ENCODE data around the gene MRC1. TPM values are rescaled to one million over a fixed set of nuclear protein-coding genes. Genes with fewer than 3 reads are reported as not detected.
A peak's percentile ranks its signal among the peaks of the same experiment; 100 is the strongest.

The MRC1 gene
- total and polyA plus RNA-seq, 9 donors: 10.3 to 18.6 (median 13.4) TPM

GRCh38 chr10:17838080-17838648 lies 29.0 kb downstream of the MRC1 start:
- H3K4me1 ChIP-seq (ENCODE audit: control insufficient read depth, insufficient read depth, low read length): peaks cover 3% of the 10 kb centered on the region
- no peaks in the 10 kb centered on the region for H3K36me3 ChIP-seq (ENCODE audit: control insufficient read depth, insufficient read depth, low read length)
- 20% methylated on average over 1 of the region's 9 CpGs for WGBS (ENCODE audit: insufficient coverage)
- H3K27me3 ChIP-seq (ENCODE audit: control insufficient read depth, insufficient read depth, low read length): no peaks in the 10 kb centered on the region
- peak; percentile 65 for DNase-seq
- H3K27ac ChIP-seq (ENCODE audit: low read length): no peak overlapping the region
- H3K9me3 ChIP-seq (replicated peaks; ENCODE audit: control insufficient read depth, low read depth, low read length): no peaks in the 10 kb centered on the region
- no peak overlapping the region for H3K4me3 ChIP-seq (ENCODE audit: low read length)

GRCh38 chr10:17841050-17841449 lies 31.9 kb downstream of the MRC1 start:
- DNase-seq: no peak
- no peak overlapping the region for H3K4me3 ChIP-seq (ENCODE audit: low read length)
- peaks cover 3% of the 10 kb centered on the region for H3K4me1 ChIP-seq (ENCODE audit: control insufficient read depth, insufficient read depth, low read length)
- H3K27ac ChIP-seq (ENCODE audit: low read length): no peak overlapping the region
- H3K27me3 ChIP-seq (ENCODE audit: control insufficient read depth, insufficient read depth, low read length): no peaks in the 10 kb centered on the region
- WGBS (ENCODE audit: insufficient coverage): no CpG with 5 or more reads among the region's 1 CpG
- no peaks in the 10 kb centered on the region for H3K36me3 ChIP-seq (ENCODE audit: control insufficient read depth, insufficient read depth, low read length)
- H3K9me3 ChIP-seq (replicated peaks; ENCODE audit: control insufficient read depth, low read depth, low read length): no peaks in the 10 kb centered on the region

GRCh38 chr10:17842641-17843040 lies 33.5 kb downstream of the MRC1 start:
- H3K9me3 ChIP-seq (replicated peaks; ENCODE audit: control insufficient read depth, low read depth, low read length): no peaks in the 10 kb centered on the region
- H3K27ac ChIP-seq (ENCODE audit: low read length): no peak overlapping the region
- no peaks in the 10 kb centered on the region for H3K27me3 ChIP-seq (ENCODE audit: control insufficient read depth, insufficient read depth, low read length)
- no peaks in the 10 kb centered on the region for H3K36me3 ChIP-seq (ENCODE audit: control insufficient read depth, insufficient read depth, low read length)
- no peak for DNase-seq
- no peak overlapping the region for H3K4me3 ChIP-seq (ENCODE audit: low read length)
- H3K4me1 ChIP-seq (ENCODE audit: control insufficient read depth, insufficient read depth, low read length): peaks cover 3% of the 10 kb centered on the region
- WGBS (ENCODE audit: insufficient coverage): no CpG with 5 or more reads among the region's 5 CpGs

- no peaks in the 10 kb centered on the region for H3K27me3 ChIP-seq (ENCODE audit: control insufficient read depth, insufficient read depth, low read length)
- H3K4me3 ChIP-seq (ENCODE audit: low read length): no peak overlapping the region
- peak; percentile 48 for DNase-seq
- no peaks in the 10 kb centered on the region for H3K9me3 ChIP-seq (replicated peaks; ENCODE audit: control insufficient read depth, low read depth, low read length)
- H3K4me1 ChIP-seq (ENCODE audit: control insufficient read depth, insufficient read depth, low read length): no peaks in the 10 kb centered on the region
- no peak overlapping the region for H3K27ac ChIP-seq (ENCODE audit: low read length)
- no peaks in the 10 kb centered on the region for H3K36me3 ChIP-seq (ENCODE audit: control insufficient read depth, insufficient read depth, low read length)
- 43% methylated on average over 1 of the region's 5 CpGs for WGBS (ENCODE audit: insufficient coverage)
Observed at GRCh38 chr10:17847585-17848296, 38.6 kb downstream of the MRC1 start.

GRCh38 chr10:17848646-17849045 lies 39.5 kb downstream of the MRC1 start:
- WGBS (ENCODE audit: insufficient coverage): no CpG with 5 or more reads among the region's 5 CpGs
- no peaks in the 10 kb centered on the region for H3K4me1 ChIP-seq (ENCODE audit: control insufficient read depth, insufficient read depth, low read length)
- no peak overlapping the region for H3K4me3 ChIP-seq (ENCODE audit: low read length)
- H3K27ac ChIP-seq (ENCODE audit: low read length): no peak overlapping the region
- no peaks in the 10 kb centered on the region for H3K9me3 ChIP-seq (replicated peaks; ENCODE audit: control insufficient read depth, low read depth, low read length)
- H3K27me3 ChIP-seq (ENCODE audit: control insufficient read depth, insufficient read depth, low read length): no peaks in the 10 kb centered on the region
- no peaks in the 10 kb centered on the region for H3K36me3 ChIP-seq (ENCODE audit: control insufficient read depth, insufficient read depth, low read length)
- DNase-seq: no peak

- Histone ChIP-seq H3K9me3 (replicated peaks; ENCODE audit: control insufficient read depth, low read depth, low read length) (no peaks in the 10 kb centered on the region), H3K36me3 (ENCODE audit: control insufficient read depth, insufficient read depth, low read length) (no peaks in the 10 kb centered on the region), H3K27ac (ENCODE audit: low read length) (no peak overlapping the region), H3K27me3 (ENCODE audit: control insufficient read depth, insufficient read depth, low read length) (no peaks in the 10 kb centered on the region), H3K4me1 (ENCODE audit: control insufficient read depth, insufficient read depth, low read length) (no peaks in the 10 kb centered on the region), H3K4me3 (ENCODE audit: low read length) (no peak overlapping the region)
- no CpG with 5 or more reads among the region's 3 CpGs for WGBS (ENCODE audit: insufficient coverage)
- DNase-seq: peak; percentile 35
Observed at GRCh38 chr10:17850501-17850900, 41.4 kb downstream of the MRC1 start.

GRCh38 chr10:17851611-17852010 lies 42.5 kb downstream of the MRC1 start:
- peak; percentile 82 for DNase-seq
- H3K4me3 ChIP-seq (ENCODE audit: low read length): no peak overlapping the region
- 0% methylated on average over 1 of the region's 4 CpGs for WGBS (ENCODE audit: insufficient coverage)
- no peak overlapping the region for H3K27ac ChIP-seq (ENCODE audit: low read length)
- H3K27me3 ChIP-seq (ENCODE audit: control insufficient read depth, insufficient read depth, low read length): no peaks in the 10 kb centered on the region
- no peaks in the 10 kb centered on the region for H3K36me3 ChIP-seq (ENCODE audit: control insufficient read depth, insufficient read depth, low read length)
- no peaks in the 10 kb centered on the region for H3K4me1 ChIP-seq (ENCODE audit: control insufficient read depth, insufficient read depth, low read length)
- H3K9me3 ChIP-seq (replicated peaks; ENCODE audit: control insufficient read depth, low read depth, low read length): no peaks in the 10 kb centered on the region

- no peaks in the 10 kb centered on the region for H3K36me3 ChIP-seq (ENCODE audit: control insufficient read depth, insufficient read depth, low read length)
- no peaks in the 10 kb centered on the region for H3K27me3 ChIP-seq (ENCODE audit: control insufficient read depth, insufficient read depth, low read length)
- 93% methylated on average over 4 of the region's 7 CpGs for WGBS (ENCODE audit: insufficient coverage)
- no peaks in the 10 kb centered on the region for H3K4me1 ChIP-seq (ENCODE audit: control insufficient read depth, insufficient read depth, low read length)
- H3K4me3 ChIP-seq (ENCODE audit: low read length): no peak overlapping the region
- no peak for DNase-seq
- H3K27ac ChIP-seq (ENCODE audit: low read length): no peak overlapping the region
- H3K9me3 ChIP-seq (replicated peaks; ENCODE audit: control insufficient read depth, low read depth, low read length): no peaks in the 10 kb centered on the region
Observed at GRCh38 chr10:17854044-17854652, 45.0 kb downstream of the MRC1 start.

GRCh38 chr10:17857040-17857439 lies 47.9 kb downstream of the MRC1 start:
- H3K27me3 ChIP-seq (ENCODE audit: control insufficient read depth, insufficient read depth, low read length): no peaks in the 10 kb centered on the region
- H3K4me1 ChIP-seq (ENCODE audit: control insufficient read depth, insufficient read depth, low read length): no peaks in the 10 kb centered on the region
- H3K36me3 ChIP-seq (ENCODE audit: control insufficient read depth, insufficient read depth, low read length): no peaks in the 10 kb centered on the region
- DNase-seq: no peak
- no peak overlapping the region for H3K27ac ChIP-seq (ENCODE audit: low read length)
- 60% methylated on average over 1 of the region's 3 CpGs for WGBS (ENCODE audit: insufficient coverage)
- no peak overlapping the region for H3K4me3 ChIP-seq (ENCODE audit: low read length)
- H3K9me3 ChIP-seq (replicated peaks; ENCODE audit: control insufficient read depth, low read depth, low read length): no peaks in the 10 kb centered on the region

GRCh38 chr10:17859492-17860156 lies 50.5 kb downstream of the MRC1 start:
- Histone ChIP-seq H3K27me3 (ENCODE audit: control insufficient read depth, insufficient read depth, low read length) (no peaks in the 10 kb centered on the region), H3K36me3 (ENCODE audit: control insufficient read depth, insufficient read depth, low read length) (no peaks in the 10 kb centered on the region), H3K4me1 (ENCODE audit: control insufficient read depth, insufficient read depth, low read length) (no peaks in the 10 kb centered on the region), H3K9me3 (replicated peaks; ENCODE audit: control insufficient read depth, low read depth, low read length) (no peaks in the 10 kb centered on the region), H3K4me3 (ENCODE audit: low read length) (no peak overlapping the region), H3K27ac (ENCODE audit: low read length) (no peak overlapping the region)
- 100% methylated on average over 2 of the region's 8 CpGs for WGBS (ENCODE audit: insufficient coverage)
- DNase-seq: no peak

Measured in muscle of leg (tissue), 11 donors.